HG03139 (cell line): Measurements from ENCODE around the gene EFEMP2.
"Not testable (repeated sequence)": the region's sequence is repeated elsewhere in the genome, so short reads cannot be mapped to it uniquely, and the experiment has no call there.

Source experiments
- ATAC-seq: cut with Tn5 transposase; IDR thresholded peaks from one replicate; pipeline ENCODE4 v1.9.1; 2021; ENCODE audit not compliant: unreplicated experiment

Gene EFEMP2

DNA sequence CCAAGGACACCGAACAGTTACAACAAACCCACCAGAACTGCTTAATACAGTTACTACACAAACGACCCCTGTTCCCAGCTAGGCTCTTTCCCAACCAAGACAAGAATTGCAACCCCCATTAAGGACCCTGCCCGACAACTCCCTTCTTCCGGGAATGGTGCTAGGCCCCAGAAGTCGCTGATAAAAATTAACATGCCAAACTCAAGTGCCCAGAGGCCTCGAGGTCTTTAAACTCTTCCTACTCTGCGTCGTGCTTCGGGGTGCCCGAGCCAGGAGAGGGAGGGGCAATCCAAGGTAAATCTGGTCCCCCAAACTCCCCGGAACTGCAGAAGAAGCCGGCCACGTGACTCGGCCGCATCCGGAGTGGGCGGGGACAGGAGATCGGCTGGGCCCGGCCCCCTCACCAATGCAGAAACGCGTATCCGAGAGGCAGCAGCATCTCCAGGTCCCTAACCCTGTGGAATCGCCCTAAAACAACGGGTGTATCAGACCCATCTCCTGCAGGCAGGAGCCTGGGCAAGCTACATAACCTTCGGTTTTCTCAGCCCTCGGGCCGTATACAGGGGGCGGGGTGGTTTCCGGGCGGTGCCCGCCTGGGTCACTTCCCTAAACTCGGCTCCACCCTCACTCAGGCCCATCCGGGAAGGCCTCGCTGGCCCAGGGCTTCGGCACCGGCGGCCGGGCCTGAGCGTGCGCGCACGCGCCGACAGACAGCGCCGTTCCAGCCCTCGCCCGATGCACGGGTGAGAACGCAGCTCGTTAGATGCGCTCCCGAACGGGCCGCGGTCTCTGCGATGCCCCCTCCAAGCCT is 15.7 kb downstream of the EFEMP2 start:
- ATAC-seq, result no peak

DNA sequence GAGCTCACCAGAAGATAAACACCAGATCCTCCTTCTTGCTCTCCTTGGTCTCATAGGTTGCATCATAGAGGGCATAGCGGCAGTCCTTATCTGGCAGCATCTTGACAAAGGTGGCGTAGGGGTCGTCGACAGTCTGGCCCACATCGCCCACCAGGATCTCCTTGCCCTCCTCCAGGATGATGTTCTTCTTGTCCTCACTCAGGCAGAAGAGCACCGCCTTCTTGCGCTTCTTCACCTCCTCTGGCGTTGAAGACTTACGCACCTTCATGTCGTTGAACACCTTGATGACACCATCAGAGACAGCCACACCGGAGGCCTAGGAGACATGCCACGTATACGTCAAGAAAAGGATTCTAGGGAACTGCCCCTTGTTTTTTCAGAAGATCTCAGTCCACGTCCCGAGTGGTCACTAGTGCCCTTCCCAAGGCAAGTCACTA is 16.7 kb downstream of the EFEMP2 start:
- no peak for ATAC-seq

DNA sequence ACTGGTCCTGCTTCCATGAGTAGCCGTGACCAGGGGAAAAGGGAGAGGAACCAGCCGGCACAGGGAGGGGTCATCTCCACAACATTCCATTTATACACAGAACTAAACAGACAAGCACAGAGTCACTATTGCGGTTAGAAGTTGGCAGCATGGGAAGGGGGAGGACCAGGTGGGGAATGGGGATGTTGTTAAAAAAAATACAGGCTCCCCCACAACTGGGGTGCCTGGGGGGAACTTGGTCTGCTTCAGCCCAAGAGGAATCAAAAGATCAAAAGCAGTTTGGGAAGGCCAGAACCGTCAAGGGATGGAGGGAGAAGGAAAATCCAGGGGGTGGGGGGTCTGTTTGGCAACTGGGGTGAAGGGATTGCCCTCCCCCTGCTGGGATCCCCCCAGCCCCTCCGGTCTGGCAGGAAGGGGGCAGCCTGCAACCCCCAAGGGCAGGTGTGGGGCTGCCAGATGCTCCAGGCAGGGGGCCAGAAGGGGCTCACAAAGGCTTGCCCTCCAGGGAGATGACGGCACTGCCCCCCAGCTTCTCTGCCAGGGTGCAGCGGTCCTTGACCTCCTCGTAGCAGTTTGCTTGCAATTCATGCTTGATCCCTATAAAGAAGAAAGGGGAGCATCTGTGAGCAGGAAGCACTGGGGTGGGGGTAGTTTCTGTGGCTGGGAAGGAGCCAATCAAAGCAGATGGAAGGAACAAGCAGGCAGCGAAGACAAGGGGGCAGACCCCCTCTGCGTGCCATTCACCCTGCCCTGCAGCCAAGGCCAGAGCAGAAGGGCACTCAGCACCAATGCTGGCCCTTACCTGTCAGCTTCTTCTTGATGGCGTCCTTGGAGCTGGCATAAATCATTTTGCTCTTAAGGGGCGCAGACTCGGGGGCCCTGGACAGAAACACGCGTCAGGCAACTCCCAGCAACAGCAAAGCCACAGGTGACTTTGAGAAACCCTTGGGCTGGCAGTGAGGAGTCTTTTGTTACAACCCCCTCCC is 17.5 kb downstream of the EFEMP2 start:
- ATAC-seq, result no peak

DNA sequence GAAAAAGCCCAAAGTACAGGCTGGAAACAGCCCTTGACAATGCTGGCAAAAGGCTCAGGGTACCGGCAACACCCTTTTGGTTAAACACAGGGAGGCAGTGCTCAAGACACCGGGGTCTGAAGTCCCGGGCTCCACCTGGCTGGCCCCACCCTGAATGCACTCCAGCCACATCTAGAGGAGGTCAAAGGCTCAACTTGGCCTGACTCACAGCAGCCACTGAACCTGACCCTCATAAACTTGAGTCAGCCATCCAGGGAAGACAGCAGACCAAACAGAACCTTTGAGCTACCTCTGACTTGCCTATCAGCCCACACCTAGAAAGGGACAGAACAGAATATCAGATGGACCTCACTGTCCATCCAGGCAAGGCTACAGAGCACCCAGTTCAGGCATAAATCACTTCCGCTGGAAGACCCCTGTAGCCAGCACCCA is 18.4 kb downstream of the EFEMP2 start:
- ATAC-seq, result no peak

DNA sequence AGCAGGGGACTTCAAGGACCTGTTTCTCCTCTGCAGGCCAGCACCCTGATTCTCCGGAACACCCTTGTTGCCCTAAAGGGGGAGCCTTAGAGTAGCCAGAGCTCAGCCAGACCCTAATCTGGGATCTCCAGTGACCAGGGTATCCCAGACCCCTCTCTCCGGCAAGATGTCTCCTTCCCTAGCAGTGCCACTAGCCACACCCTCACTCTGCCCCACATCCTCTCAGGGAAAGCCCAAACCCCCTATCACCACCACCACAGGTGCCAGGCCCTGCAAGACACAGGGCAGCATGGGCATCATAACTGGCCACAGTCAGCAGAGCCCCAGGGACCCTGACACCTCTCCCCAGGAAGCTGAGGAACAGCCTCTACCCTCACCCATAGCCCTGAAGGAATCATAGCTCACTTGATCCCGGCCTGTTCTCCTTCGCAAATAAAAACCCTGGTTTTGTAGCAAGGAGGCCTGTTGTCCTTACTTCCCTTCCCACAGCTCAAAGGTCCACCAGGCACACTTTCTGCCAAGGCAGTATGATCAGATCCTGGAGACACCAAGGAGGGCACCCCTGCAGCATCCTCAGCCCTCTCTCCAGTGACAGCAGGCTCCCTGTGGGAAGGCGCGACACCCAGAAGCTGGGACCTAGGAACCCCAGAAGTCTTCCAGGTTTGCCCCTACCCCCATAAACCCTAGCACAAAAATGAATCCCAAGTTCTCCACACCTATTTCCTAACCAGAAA is 19.2 kb downstream of the EFEMP2 start:
- no peak for ATAC-seq

DNA sequence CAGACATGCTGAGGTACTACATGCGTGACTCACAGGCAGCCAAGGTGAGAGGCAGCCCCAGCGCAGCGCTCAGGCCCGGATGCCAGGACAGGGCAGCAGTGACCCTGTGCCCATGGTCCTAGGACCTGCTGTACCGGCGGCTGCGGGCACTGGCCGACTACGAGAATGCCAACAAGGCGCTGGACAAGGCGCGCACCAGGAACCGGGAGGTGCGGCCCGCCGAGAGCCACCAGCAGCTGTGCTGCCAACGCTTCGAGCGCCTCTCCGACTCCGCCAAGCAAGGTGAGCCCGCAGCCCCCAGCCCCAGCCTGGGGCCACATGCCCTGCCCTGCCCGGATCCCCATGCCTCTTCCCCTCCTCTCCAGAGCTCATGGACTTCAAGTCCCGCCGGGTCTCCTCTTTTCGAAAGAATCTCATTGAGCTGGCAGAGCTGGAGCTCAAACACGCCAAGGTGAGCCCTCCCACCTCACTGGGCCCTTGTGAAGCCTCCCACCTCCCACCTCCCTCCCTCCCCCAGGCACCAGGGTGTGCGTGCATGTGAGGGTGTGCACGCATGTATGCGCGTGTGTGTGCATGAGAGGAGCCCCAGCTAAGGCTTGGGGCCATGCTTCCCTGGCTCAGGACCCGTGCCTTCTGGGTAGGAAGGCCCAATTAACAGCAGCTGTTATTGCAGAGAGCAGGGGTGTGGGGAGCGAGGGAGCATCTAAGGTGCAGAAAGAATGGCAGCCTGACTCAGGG is 19.9 kb downstream of the EFEMP2 start:
- ATAC-seq, result no peak

DNA sequence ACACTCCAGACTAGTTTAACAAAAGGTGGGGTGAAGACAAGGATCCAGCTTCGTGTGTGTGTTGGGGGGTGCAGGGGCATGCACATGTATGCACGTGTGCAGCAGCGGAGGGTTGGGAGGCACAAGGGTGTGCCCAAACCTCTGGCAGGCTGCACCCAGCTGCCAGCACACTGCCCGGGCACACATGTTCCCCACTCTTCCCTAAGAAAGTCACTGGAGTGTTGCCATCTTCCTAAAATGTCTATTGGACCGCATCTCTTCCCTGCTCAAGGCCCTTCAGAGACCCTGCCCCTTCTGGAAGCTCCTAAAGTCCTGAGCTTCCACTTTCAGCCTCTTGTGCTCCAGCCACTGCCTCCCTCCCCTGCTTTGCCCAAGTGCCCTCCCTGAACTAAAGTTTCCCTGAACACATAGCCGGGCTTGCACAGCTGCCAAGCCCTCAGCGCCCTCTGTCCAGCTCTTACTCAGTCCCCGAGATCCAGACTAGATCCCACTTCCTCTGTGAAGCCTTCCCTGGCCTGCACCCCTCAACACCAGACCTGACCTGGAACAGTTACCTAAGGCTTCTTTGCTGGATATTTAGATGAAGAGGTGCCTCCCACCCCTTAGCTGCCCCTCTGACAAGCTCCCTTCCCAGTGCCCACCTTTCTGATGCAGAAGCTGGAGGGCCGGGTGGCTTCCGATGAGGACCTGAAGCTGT is 20.6 kb downstream of the EFEMP2 start:
- ATAC-seq, result no peak

DNA sequence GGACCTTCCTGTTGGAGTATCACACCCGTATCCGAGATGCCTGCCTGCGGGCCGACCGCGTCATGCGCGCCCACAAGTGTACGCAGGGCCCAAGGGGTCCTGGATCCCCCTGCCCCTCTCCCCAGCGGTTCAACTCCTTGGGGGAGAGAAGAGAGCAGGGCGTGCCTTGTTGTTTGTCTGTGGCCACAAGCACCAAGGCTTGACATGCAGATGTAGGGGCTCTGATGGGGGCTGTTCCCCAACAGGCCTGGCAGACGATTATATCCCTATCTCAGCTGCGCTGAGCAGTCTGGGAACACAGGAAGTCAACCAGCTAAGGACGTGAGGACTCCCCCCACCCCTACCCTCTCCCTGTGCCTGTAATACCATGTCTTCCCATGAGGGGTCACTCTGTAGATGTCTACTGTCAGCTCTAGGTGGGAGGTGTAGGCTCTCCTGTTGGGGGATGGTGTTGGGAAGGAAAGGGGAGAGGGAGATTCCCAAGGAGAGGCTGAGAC is 21.5 kb downstream of the EFEMP2 start:
- ATAC-seq, result no peak

DNA sequence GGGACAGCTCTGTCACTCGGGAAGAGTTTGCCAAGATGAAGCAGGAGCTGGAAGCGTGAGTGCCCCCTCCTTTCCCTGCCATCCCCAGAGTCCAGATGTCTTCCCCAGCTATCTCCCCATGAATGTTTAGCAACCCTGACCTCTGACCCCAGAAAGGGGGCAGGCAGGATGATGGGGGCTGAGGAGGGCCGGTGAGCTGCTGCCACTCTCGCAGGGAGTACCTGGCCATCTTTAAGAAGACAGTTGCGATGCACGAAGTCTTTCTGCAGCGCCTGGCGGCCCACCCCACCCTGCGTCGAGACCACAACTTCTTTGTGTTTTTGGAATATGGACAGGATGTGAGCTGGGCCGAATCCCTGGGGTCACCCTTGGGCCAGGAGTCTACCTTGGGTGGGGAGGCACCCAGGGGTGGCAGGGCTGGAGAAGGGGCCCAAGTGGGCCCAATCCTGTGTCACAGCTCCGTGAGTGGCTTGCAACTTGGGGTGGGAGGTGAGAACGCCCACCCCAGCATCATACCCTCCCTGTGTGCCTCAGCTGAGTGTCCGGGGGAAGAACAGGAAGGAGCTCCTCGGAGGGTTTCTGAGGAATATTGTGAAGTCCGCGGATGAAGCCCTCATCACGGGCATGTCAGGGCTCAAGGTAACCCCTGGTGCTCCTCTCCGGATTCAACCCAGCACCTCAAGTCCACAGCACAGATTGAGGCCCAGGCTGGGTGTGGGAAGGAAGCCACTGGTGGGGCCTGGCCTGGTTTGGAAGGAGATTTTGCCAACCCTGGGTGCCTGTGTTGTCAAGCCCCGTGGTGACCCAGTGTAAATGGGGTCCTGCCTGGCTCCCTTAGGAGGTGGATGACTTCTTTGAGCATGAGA is 22.1 kb downstream of the EFEMP2 start:
- ATAC-seq, result no peak

DNA sequence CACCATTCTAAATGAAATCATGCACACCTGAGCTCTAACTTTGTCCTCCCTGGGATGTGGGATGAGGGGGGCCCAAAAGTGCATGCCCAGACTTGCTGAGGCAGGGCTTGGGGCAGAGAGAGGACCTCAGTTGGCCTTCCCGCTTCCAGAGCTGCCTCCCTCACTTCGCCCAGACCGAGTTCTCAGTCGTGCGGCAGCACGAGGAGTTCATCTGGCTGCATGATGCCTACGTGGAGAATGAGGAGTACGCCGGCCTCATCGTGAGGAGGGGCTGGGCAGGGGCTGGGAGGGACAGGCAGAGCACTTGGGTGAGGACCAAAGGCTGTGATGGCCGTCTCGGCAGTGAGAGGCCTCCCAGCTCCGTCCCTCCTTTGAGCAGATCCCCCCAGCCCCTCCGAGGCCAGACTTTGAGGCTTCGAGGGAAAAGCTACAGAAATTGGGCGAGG is 22.8 kb downstream of the EFEMP2 start:
- ATAC-seq, result no peak

DNA sequence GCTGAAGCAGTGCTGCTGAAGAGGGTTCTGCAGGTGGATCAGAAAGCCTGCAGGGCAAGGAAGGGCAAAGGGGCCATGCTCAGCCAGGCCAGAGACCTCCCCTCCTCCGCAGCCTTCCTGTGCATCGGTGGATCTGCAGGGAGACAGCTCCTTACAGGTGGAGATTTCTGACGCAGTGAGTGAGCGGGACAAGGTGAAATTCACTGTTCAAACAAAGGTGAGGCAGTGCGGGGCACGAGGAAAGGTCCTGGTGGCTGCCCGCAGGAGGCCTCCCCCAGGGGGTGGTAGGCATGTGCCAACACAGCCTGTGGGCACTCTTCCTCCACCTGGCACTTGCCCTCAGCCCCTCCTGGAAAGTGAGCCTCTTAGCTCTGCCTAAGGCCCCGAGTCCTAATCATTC is 23.2 kb downstream of the EFEMP2 start:
- ATAC-seq, result no peak

DNA sequence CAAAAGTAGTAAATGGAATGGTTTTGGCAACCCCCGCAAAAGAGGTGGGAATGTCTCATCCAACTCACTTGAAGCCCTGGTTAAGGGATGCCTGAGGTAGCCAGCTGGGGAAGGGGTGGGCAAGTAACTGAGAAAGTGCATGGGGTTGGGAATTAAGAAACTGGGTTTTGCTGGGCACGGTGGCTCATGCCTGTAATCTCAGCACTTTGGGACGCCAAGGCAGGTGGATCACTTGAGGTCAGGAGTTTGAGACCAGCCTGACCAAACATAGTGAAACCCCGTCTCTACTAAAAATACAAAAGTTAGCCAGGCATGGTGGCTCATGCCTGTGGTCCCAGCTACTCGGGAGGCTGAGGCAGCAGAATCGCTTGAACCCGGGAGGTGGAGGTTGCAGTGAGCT is 23.9 kb downstream of the EFEMP2 start:
- not testable (repeated sequence) for ATAC-seq

DNA sequence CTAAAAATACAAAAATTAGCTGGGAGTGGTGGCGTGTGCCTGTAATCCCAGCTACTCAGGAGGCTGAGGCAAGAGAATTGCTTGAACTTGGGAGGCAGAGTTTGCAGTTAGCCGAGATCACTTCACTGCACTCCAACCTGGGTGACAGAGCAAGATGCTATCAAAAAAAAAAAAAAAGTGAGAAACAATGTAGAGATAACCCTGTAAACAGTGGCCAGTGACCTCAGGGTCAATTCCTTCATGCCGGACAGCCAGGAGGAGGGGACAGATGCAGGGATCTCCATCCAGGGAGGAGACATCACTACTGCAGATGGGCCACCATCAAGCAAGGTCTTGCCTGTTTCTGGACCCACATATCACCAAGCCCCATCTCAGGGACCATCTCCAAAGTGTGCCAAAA is 24.9 kb downstream of the EFEMP2 start:
- ATAC-seq, result no peak

DNA sequence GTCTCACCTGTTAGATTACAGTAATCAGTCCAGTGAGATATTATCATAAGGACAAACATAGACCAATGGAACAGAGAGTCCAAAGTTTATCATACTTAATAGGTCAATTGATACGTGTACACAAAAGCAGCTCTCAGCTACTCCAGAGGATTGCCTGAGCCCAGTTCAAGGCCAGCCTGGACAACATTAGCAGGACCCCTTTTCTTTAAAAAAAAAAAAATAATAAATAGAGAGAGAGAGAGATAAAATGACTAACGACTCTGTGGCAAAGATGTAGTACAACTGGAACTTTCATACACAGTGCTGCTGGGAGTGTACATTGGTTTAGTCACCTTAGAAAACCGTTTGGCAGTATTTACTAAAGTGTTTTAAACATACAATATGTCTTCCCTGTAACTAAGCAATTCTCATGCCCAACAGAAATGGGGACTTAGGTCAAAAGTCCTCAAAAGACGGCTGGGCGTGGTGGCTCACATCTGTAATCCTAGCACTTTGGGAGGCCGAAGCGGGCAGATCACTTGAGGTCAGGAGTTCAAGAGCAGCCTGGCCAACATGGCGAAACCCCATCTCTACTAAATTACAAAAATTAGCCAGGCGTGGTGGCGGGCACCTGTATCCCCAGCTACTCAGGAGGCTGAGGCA is 28.2 kb downstream of the EFEMP2 start:
- no peak for ATAC-seq

DNA sequence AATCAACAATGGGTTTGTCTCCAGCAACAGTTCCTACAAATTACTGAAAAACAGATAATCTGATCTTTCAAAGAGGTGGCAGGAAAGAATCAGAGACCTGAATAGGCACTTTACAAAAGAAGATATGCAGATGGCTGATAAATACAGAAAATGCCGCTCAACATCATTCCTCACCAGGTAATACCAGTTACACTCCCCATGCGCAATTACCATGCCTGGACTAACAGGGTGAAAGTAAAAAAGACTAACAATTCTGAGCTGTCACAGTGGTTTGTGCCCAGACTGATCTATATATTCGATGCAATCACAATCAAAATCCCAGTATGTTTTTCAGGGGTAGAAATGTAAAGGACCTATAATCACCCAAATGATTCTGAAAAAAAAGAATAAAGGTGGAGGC is 28.8 kb downstream of the EFEMP2 start:
- ATAC-seq, result no peak

DNA sequence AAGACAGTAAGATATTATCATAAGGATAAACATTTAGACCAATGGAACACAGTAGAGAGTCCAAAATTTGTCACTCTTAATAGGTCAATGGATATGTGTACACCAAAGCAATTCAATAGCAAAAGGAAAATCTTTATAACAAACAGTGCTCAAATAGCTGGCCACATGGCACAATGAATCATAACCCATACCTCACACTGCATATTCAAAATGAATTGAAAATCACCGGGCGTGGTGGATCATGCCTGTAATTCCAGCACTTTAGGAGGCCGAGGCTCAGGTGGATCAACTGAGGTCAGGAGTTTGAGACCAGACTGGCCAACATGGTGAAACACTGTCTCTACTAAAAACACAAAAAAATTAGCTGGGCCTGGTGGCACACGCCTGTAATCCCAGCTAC is 30.5 kb downstream of the EFEMP2 start:
- no peak for ATAC-seq

DNA sequence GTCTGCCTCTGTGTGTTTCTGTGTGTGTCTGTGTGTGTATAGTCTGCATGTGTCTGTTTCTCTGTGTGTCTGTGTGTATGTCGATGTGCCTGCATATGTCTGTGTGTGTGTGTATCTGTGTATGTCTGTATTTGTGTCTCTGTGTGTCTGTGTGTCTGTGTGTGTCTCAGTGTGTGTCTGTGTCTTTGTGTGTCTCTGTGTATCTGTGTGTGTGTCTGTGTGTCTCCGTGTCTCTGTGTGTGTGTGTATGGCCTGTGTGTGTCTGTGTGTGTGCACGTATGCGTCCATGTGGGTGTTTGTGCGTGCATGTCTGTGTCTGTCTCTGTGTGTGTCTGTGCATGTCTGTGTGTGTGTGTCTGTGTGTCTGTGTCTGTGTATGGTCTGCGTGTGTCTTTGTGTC is 38.4 kb downstream of the EFEMP2 start:
- ATAC-seq, result no peak

DNA sequence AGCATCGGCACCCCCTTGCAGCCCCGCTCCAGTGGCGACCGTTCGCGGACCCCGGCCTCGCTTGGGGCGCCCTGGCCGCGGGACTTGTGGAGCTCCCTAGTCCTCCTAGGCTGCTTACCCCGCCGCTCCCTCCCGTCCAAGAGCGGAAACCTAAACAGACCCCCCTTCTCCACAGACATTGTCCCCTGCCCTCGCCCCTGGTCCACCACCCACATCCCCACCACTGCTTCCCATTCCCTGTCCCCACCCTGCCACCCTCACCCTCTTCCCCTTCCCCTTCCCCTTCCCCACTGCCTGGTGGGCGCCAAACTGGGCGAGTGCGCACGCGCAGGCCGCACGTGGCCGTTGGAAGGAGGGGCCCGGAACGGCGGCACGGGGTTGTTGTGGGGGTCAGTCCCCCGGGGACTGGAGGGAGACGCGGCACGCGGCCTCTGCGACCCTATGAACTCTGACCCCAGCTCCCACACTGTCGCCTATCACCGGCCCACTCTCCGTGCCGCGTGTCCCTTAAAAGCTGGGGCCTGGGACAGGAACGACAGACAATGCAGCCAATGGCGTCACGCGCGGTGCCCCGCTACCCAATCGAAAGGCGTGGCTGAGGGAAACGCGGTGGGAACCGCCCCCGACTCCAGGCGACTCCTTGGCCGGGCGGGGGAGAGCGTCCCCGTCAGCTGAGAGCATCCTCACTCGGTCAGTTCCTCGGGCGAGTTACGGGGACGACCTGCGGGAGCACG is 39.1 kb downstream of the EFEMP2 start, which contains the start of gene SNX32:
SNX32 (plus strand) TSS at position 667 of the 734 bp plus-strand sequence. CDS start 103 bp downstream, outside the sequence.
- peak; percentile 93 for ATAC-seq
